GM18517 (cell line): Measurements from ENCODE around the gene MAFG.

Source experiments
- ATAC-seq: cut with Tn5 transposase; IDR thresholded peaks from one replicate; pipeline ENCODE4 v1.9.1; 2021; ENCODE audit warnings: mild to moderate bottlenecking, moderate library complexity; ENCODE audit not compliant: unreplicated experiment

Gene MAFG

GRCh38 chr17:81924557-81925532, 2.7 kb downstream of the MAFG start:
- no peak for ATAC-seq

GRCh38 chr17:81923302-81924260, 4.0 kb downstream of the MAFG start:
- no peak for ATAC-seq

GRCh38 chr17:81922566-81923301, 4.8 kb downstream of the MAFG start:
- ATAC-seq = no peak

GRCh38 chr17:81921996-81922565, 5.5 kb downstream of the MAFG start:
- no peak for ATAC-seq

GRCh38 chr17:81921537-81921862, 6.0 kb downstream of the MAFG start:
- no peak for ATAC-seq

GRCh38 chr17:81920612-81921536, 6.7 kb downstream of the MAFG start:
- no peak for ATAC-seq

GRCh38 chr17:81918832-81919545, 8.5 kb downstream of the MAFG start:
- no peak for ATAC-seq

GRCh38 chr17:81918333-81918669, 9.2 kb downstream of the MAFG start:
- peak; percentile 31 for ATAC-seq

GRCh38 chr17:81917565-81918332, 9.8 kb downstream of the MAFG start, which contains the start of gene SIRT7:
SIRT7 (minus strand) TSS chr17:81918176; CDS start chr17:81918131, 45 bp downstream.
- ATAC-seq = peak; percentile 63

GRCh38 chr17:81916234-81917001, 11.1 kb downstream of the MAFG start:
- no peak for ATAC-seq

- ATAC-seq = no peak
Observed at GRCh38 chr17:81915331-81915730, 12.2 kb downstream of the MAFG start.

GRCh38 chr17:81914103-81914850, 13.3 kb downstream of the MAFG start:
- no peak for ATAC-seq

- no peak for ATAC-seq
Observed at GRCh38 chr17:81913394-81914102, 14.0 kb downstream of the MAFG start.

GRCh38 chr17:81912441-81913309, 14.9 kb downstream of the MAFG start:
- ATAC-seq = no peak

GRCh38 chr17:81911969-81912368, 15.6 kb downstream of the MAFG start:
- no peak for ATAC-seq
